ENCODE measurements around the gene TSPAN2. TPM values are rescaled to one million over a fixed set of nuclear protein-coding genes. Genes with fewer than 3 reads are reported as not detected.

Gene TSPAN2
- total RNA-seq, 1 experiment from 2014 or later = not detected

DNA sequence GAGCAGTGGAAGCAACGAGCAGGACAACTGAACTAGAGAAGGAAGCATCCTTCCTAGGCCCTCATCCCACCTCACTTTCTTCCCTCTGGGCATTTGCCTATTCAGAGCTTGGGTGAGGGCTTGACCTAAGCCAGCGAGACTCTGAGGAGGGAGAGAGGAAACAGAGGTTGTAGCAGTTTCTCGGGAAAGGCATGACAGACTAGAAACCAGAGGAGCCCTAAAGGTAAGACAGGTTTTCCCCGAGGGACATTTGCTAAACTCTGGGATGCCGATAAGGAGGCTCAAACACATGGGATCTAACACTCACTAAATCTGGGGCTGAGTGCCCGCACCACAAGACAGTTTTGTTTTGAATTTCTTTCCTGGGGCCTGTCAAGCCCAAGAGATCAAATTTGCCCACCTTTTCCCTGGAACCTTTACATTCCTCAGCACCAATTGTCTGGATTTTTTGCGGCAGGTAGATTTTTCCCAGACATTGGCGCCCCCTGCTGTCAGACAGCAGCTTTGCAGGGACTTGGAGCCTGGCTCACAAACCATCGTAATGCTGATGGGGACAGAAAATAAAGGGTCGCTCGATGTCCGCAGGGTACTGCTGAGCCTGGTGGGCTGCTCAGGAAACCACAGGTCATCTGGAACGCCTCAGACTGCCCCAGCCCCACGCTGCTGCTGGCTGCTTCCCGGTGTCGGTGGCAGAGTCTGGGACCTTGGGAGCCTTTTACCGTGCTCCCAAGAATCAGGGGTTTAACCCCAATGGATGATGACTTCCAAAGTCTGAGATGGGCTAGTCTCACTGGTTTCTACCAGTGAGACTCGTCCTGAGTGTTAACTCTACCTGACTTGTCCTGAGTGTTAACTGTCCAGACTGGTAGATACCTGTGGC lies 23.4 kb upstream of the TSPAN2 start:
- no peak overlapping the region for H3K27ac ChIP-seq (ENCODE audit: low read length)
- no peak overlapping the region for H3K4me2 ChIP-seq (ENCODE audit: low read depth, low read length, poor library complexity, severe bottlenecking)
- H3K9me3 ChIP-seq (ENCODE audit: low read length) = no peaks in the 10 kb centered on the region
- H3K9me2 ChIP-seq (replicated peaks; ENCODE audit: insufficient read depth, low read length) = no peaks in the 10 kb centered on the region
- no peak overlapping the region for H2AFZ ChIP-seq (ENCODE audit: low read length)
- H3K79me2 ChIP-seq (ENCODE audit: low read length) = no peaks in the 10 kb centered on the region
- peak; percentile 54 for DNase-seq
- H3K36me3 ChIP-seq (ENCODE audit: insufficient read depth, low read length) = no peaks in the 10 kb centered on the region
- H3K4me3 ChIP-seq (ENCODE audit: low read length) = no peak overlapping the region
- H3K4me1 ChIP-seq (ENCODE audit: low read length) = no peaks in the 10 kb centered on the region
- H3K27me3 ChIP-seq (ENCODE audit: low read length) = no peaks in the 10 kb centered on the region
- H4K20me1 ChIP-seq (ENCODE audit: insufficient read depth, low read depth, low read length) = no peaks in the 10 kb centered on the region
- no peak overlapping the region for H3K9ac ChIP-seq (ENCODE audit: low read length)

DNA sequence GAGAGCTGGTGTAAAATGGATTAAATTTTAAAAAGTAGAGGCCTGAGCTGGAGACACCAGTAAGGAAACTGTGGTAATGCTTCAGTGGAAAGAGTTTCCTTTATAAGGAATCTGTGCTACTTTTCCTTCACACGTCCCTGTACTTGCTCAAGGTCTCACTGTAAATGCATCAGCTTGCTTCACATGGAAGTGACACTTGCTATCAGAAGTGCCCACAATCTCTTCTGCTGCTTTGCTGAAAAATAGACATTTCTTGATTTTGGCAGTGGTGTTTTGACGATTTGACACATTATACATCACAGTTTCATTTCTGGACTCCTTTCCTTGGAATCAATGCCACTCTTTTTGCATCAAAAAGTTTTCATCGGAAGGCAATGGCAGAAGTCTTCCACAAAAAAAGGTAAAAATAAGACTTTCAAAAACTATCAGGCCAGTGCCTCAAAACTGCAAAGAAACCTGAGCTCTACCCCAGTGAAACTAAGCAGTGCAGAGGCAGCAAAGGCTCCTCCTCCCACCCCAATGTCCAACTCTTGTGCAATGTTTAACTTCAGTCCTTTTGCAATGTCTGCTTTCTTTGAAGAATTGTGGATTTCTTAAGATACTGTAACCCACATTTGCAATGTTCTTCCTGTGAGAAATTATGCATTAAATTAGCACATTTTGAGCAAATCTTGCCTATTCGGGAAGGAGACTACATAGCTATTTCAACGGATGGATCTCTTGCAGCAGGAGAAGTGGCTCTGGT lies 18.4 kb upstream of the TSPAN2 start:
- Histone ChIP-seq H3K27ac (ENCODE audit: low read length) (no peak overlapping the region), H3K36me3 (ENCODE audit: insufficient read depth, low read length) (no peaks in the 10 kb centered on the region), H3K4me1 (ENCODE audit: low read length) (no peaks in the 10 kb centered on the region), H3K27me3 (ENCODE audit: low read length) (no peaks in the 10 kb centered on the region), H3K4me3 (ENCODE audit: low read length) (no peak overlapping the region), H3K9me2 (replicated peaks; ENCODE audit: insufficient read depth, low read length) (no peaks in the 10 kb centered on the region), H4K20me1 (ENCODE audit: insufficient read depth, low read depth, low read length) (no peaks in the 10 kb centered on the region), H2AFZ (ENCODE audit: low read length) (no peak overlapping the region), H3K9me3 (ENCODE audit: low read length) (no peaks in the 10 kb centered on the region), H3K4me2 (ENCODE audit: low read depth, low read length, poor library complexity, severe bottlenecking) (no peak overlapping the region), H3K9ac (ENCODE audit: low read length) (no peak overlapping the region), H3K79me2 (ENCODE audit: low read length) (no peaks in the 10 kb centered on the region)
- DNase-seq = no peak

DNA sequence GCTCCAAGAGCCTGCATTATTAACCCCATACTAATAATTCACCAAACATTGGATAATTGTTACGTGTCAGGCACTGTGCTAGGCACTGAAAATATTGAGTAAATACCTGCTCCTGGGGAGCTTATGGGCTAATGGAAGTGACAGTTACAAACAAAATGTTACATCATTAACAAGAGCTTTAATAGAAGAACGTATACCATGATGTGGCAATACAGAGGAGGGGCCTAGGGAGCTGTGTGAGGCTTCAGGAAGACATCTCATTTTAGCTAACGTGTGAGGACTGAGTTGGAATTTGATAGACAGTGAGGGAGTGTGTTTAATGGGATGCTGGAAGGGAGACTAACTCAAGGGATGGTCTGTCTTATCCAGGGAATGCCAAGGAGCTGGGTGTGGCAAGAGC lies 16.5 kb upstream of the TSPAN2 start:
- no peaks in the 10 kb centered on the region for H3K9me2 ChIP-seq (replicated peaks; ENCODE audit: insufficient read depth, low read length)
- H3K4me1 ChIP-seq (ENCODE audit: low read length) = no peaks in the 10 kb centered on the region
- no peak overlapping the region for H3K9ac ChIP-seq (ENCODE audit: low read length)
- no peaks in the 10 kb centered on the region for H3K9me3 ChIP-seq (ENCODE audit: low read length)
- no peak for DNase-seq
- H3K4me2 ChIP-seq (ENCODE audit: low read depth, low read length, poor library complexity, severe bottlenecking) = no peak overlapping the region
- no peaks in the 10 kb centered on the region for H3K79me2 ChIP-seq (ENCODE audit: low read length)
- no peak overlapping the region for H2AFZ ChIP-seq (ENCODE audit: low read length)
- no peaks in the 10 kb centered on the region for H3K27me3 ChIP-seq (ENCODE audit: low read length)
- no peaks in the 10 kb centered on the region for H4K20me1 ChIP-seq (ENCODE audit: insufficient read depth, low read depth, low read length)
- no peak overlapping the region for H3K4me3 ChIP-seq (ENCODE audit: low read length)
- no peaks in the 10 kb centered on the region for H3K36me3 ChIP-seq (ENCODE audit: insufficient read depth, low read length)
- H3K27ac ChIP-seq (ENCODE audit: low read length) = no peak overlapping the region

DNA sequence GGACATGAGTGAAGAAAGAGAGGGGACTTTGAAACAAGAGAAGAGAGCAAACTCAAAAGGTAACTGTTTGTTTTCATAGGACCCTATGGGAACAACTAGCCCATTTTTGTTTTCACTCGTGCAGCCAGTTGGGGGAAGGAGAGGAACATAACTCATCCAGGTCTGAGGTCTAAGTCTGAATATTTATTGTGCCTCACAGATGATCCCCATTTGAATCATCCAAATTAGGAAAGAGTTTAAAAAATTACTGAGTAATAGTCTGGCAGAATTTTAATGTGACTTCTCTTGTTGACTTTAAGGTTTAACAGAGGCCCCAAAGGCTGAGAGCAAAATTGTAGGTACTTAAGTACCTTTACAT lies 10.4 kb upstream of the TSPAN2 start:
- H4K20me1 ChIP-seq (ENCODE audit: insufficient read depth, low read depth, low read length) = no peaks in the 10 kb centered on the region
- H3K4me2 ChIP-seq (ENCODE audit: low read depth, low read length, poor library complexity, severe bottlenecking) = peak overlapping the region; percentile 73
- no peaks in the 10 kb centered on the region for H3K36me3 ChIP-seq (ENCODE audit: insufficient read depth, low read length)
- H3K9me2 ChIP-seq (replicated peaks; ENCODE audit: insufficient read depth, low read length) = no peaks in the 10 kb centered on the region
- H3K79me2 ChIP-seq (ENCODE audit: low read length) = no peaks in the 10 kb centered on the region
- peaks cover 15% of the 10 kb centered on the region for H3K4me1 ChIP-seq (ENCODE audit: low read length)
- no peak for DNase-seq
- no peaks in the 10 kb centered on the region for H3K9me3 ChIP-seq (ENCODE audit: low read length)
- H3K27me3 ChIP-seq (ENCODE audit: low read length) = no peaks in the 10 kb centered on the region
- H2AFZ ChIP-seq (ENCODE audit: low read length) = peak overlapping the region; percentile 93
- peak overlapping the region; percentile 41 for H3K9ac ChIP-seq (ENCODE audit: low read length)
- peak overlapping the region; percentile 58 for H3K4me3 ChIP-seq (ENCODE audit: low read length)
- peak overlapping the region; percentile 40; the same call in 1 of the 2 replicates for H3K27ac ChIP-seq (ENCODE audit: low read length)

DNA sequence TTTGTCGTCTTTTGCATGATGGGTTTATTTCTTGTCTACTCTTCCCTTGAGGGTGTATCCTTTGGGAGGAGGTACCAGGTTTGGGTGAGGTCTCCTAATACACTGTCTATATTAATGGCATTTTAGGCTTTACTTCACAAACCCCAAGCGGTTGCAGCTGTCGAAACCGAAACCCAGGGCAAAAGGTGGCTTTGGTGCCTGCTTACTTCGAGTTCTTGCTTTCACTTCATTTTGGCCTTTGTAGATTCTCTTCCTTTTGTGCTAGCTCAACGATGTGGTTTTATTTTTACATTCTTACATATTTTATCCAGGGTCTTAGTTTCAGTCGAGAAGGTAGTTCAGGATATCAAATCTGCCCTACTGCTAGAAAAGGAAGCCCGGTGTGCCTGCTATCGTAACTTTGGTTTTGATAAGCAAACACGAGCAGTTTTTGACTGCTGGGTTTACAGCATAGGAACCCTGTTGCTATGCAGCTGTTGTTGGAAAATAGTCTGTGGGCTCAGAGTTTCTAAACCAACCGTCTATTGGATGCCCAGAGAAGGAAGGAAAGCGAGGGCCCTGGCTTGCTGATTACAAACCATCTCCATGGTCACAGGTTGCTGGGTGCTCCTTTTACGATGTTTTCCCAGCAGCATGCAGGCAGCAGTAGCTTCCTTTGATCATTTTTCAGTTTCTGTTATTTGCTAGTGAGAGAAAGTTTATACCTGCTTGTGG lies 9.8 kb upstream of the TSPAN2 start:
- H3K9me2 ChIP-seq (replicated peaks; ENCODE audit: insufficient read depth, low read length) = no peaks in the 10 kb centered on the region
- H3K4me3 ChIP-seq (ENCODE audit: low read length) = peak overlapping the region; percentile 58
- H3K36me3 ChIP-seq (ENCODE audit: insufficient read depth, low read length) = no peaks in the 10 kb centered on the region
- H3K9me3 ChIP-seq (ENCODE audit: low read length) = no peaks in the 10 kb centered on the region
- H3K27ac ChIP-seq (ENCODE audit: low read length) = peak overlapping the region; percentile 40; the same call in 1 of the 2 replicates
- peak overlapping the region; percentile 93 for H2AFZ ChIP-seq (ENCODE audit: low read length)
- H3K4me2 ChIP-seq (ENCODE audit: low read depth, low read length, poor library complexity, severe bottlenecking) = peak overlapping the region; percentile 73
- H3K27me3 ChIP-seq (ENCODE audit: low read length) = no peaks in the 10 kb centered on the region
- peak; percentile 72 for DNase-seq
- H3K4me1 ChIP-seq (ENCODE audit: low read length) = peaks cover 15% of the 10 kb centered on the region
- H4K20me1 ChIP-seq (ENCODE audit: insufficient read depth, low read depth, low read length) = no peaks in the 10 kb centered on the region
- no peaks in the 10 kb centered on the region for H3K79me2 ChIP-seq (ENCODE audit: low read length)
- peak overlapping the region; percentile 41 for H3K9ac ChIP-seq (ENCODE audit: low read length)

DNA sequence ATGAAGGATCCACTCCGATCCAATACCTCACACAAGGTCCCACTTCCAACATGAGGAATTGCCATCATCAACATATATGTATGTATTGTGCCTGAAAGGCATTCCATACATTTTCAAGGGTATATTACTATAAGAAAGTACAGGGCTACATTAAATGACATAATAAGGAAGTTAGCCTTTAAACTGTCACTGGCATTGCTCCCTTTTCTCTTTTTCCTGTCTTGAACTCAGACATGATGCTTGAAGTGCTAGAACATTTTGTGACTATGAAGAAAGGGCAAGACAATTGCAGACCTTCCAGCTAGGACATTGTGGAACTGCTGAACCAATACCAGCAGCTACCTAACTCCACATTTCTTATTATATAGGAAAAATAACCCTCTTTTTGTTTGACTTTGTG lies 2.9 kb upstream of the TSPAN2 start:
- no peak for DNase-seq
- H3K4me2 ChIP-seq (ENCODE audit: low read depth, low read length, poor library complexity, severe bottlenecking) = no peak overlapping the region
- H4K20me1 ChIP-seq (ENCODE audit: insufficient read depth, low read depth, low read length) = no peaks in the 10 kb centered on the region
- H3K36me3 ChIP-seq (ENCODE audit: insufficient read depth, low read length) = no peaks in the 10 kb centered on the region
- H3K9me3 ChIP-seq (ENCODE audit: low read length) = no peaks in the 10 kb centered on the region
- H2AFZ ChIP-seq (ENCODE audit: low read length) = no peak overlapping the region
- no peak overlapping the region for H3K4me3 ChIP-seq (ENCODE audit: low read length)
- no peak overlapping the region for H3K27ac ChIP-seq (ENCODE audit: low read length)
- no peaks in the 10 kb centered on the region for H3K9me2 ChIP-seq (replicated peaks; ENCODE audit: insufficient read depth, low read length)
- H3K27me3 ChIP-seq (ENCODE audit: low read length) = no peaks in the 10 kb centered on the region
- no peaks in the 10 kb centered on the region for H3K4me1 ChIP-seq (ENCODE audit: low read length)
- H3K79me2 ChIP-seq (ENCODE audit: low read length) = no peaks in the 10 kb centered on the region
- H3K9ac ChIP-seq (ENCODE audit: low read length) = no peak overlapping the region

DNA sequence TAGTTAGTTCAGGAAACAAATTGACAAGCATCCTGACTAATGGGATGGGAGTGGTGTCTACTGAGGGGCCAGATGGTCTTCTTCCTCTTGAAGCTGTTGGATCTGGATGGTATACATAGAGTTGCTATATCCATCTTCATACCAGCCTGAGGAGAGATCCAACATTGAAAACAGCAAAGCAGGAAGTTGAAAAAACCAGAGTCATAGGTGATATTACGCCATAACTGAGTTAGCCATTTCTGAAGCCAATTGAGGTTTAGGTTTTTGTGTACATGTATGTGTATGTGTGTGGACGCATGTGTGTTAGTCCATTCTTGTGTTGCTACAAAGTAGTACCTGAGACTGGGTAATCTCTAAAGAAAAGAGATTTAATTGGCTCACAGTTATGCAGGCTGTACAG lies 2.3 kb upstream of the TSPAN2 start:
- H3K4me3 ChIP-seq (ENCODE audit: low read length) = no peak overlapping the region
- no peak overlapping the region for H2AFZ ChIP-seq (ENCODE audit: low read length)
- no peaks in the 10 kb centered on the region for H3K79me2 ChIP-seq (ENCODE audit: low read length)
- H3K4me1 ChIP-seq (ENCODE audit: low read length) = no peaks in the 10 kb centered on the region
- H4K20me1 ChIP-seq (ENCODE audit: insufficient read depth, low read depth, low read length) = no peaks in the 10 kb centered on the region
- DNase-seq = no peak
- no peak overlapping the region for H3K9ac ChIP-seq (ENCODE audit: low read length)
- no peaks in the 10 kb centered on the region for H3K27me3 ChIP-seq (ENCODE audit: low read length)
- no peaks in the 10 kb centered on the region for H3K9me3 ChIP-seq (ENCODE audit: low read length)
- no peaks in the 10 kb centered on the region for H3K36me3 ChIP-seq (ENCODE audit: insufficient read depth, low read length)
- H3K9me2 ChIP-seq (replicated peaks; ENCODE audit: insufficient read depth, low read length) = no peaks in the 10 kb centered on the region
- H3K27ac ChIP-seq (ENCODE audit: low read length) = no peak overlapping the region
- H3K4me2 ChIP-seq (ENCODE audit: low read depth, low read length, poor library complexity, severe bottlenecking) = no peak overlapping the region

DNA sequence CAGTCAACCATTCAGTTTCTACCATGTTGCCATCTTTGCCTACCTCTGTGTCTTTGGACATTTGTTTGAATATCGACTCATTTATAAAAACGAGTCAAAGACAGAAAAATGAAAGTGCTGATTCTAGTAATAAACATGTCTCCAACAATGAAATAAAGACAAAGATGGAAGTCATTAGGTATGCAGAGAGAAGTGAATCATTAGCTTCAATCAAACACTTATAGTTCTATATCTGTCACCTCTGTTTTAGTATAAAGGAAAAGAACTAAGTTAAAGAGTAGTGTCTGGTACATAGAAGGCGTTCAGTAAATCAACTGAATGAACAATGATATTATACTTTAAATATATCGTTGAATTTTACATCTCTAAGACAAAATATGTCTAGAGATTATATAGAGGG lies 1.7 kb upstream of the TSPAN2 start:
- Histone ChIP-seq H3K27ac (ENCODE audit: low read length) (no peak overlapping the region), H3K9me2 (replicated peaks; ENCODE audit: insufficient read depth, low read length) (no peaks in the 10 kb centered on the region), H4K20me1 (ENCODE audit: insufficient read depth, low read depth, low read length) (no peaks in the 10 kb centered on the region), H3K27me3 (ENCODE audit: low read length) (no peaks in the 10 kb centered on the region), H3K9me3 (ENCODE audit: low read length) (no peaks in the 10 kb centered on the region), H3K4me3 (ENCODE audit: low read length) (no peak overlapping the region), H3K4me2 (ENCODE audit: low read depth, low read length, poor library complexity, severe bottlenecking) (no peak overlapping the region), H3K9ac (ENCODE audit: low read length) (no peak overlapping the region), H2AFZ (ENCODE audit: low read length) (no peak overlapping the region), H3K79me2 (ENCODE audit: low read length) (no peaks in the 10 kb centered on the region), H3K4me1 (ENCODE audit: low read length) (no peaks in the 10 kb centered on the region), H3K36me3 (ENCODE audit: insufficient read depth, low read length) (no peaks in the 10 kb centered on the region)
- no peak for DNase-seq
